ENCODE results near the gene DGCR2.
"Not testable (repeated sequence)": the region's sequence is repeated elsewhere in the genome, so short reads cannot be mapped to it uniquely, and the experiment has no call there.

Gene DGCR2

DNA sequence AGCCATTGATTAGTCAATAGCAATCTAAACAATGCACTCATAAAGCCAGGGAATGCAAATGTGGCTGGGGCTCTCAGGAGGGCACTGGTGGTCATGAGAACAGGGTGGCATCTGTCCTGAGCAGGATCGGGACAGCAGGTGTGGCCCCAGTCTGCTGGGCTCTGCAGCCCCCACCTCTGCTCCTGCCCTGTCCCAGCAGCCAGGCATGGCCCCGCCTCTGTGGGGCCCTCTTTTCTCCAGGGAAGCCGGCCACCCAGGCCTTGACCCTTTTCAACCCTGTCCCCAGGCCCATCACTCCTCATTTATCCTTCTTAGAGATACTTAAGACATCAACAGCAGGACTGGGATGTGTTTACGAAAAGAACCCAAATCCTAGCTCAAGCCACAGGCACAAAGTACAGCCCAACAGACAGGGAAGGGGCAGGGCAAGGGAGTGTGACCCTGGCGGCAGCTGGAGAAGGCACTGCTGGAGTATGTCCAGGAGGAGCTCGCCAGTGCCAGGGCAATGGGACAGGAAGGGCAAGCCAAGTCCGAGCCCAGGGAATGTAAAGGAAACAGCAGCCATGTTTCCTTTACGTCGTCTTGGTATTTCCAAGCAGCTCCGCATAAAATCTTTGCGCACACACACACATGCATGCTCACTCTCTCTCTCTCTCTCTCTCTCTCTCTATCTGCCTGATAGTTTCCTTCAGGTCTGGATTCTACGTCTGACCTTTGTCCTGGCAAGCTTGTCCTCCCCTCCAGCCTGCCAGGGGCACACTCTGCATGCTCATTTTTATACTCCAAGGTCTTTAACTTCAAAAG is 59.9 kb downstream of the DGCR2 start:
- DNase-seq (ENCODE audit: low read depth in 2 of 2, low spot score in 1 of 2) = no peak

GRCh38 chr22:19061471-19062138 is 60.6 kb downstream of the DGCR2 start:
- DNase-seq (ENCODE audit: low read depth in 2 of 2, low spot score in 1 of 2) = no peak

- no peak for DNase-seq (ENCODE audit: low read depth in 2 of 2, low spot score in 1 of 2)
These were observed 61.7 kb downstream of the DGCR2 start for GRCh38 chr22:19060356-19061009.

DNA sequence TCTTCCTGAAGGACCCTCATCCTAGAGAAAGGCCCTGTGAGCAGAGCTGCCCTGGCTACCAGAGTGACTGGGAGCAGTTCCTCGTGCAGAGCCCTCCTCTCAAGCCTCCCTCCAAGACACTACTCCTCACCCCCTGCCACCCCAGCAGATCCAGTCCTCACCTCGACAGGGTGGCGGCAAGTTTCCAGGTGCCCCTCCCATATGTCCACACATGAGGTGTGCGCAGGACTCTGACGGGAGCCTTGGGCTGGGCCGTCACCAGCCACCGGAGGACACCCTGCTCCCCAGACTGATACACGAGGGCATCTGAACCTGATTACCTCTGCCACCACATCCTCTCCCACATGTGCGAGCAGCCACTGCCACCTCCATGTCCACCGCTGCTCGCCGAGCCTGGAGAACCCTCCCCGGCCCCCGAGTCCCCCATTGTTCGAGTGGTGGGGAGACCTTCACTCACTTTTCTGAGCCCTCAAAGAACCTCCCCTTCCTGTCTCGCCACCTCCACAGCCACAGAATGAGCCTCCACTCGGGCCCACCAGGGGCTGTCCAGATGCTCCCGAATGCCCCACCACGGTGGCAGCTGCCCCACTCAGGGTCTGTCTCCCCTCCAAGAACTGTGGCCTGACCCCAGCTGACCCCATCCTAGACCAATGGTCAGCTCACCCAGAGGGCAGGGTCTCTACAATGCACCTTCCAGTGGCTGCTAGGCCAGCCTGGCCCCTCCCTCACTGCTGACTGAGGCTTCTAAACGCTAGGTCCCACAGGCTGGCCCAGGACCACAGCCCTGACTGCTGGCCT is 62.5 kb downstream of the DGCR2 start:
- no peak for DNase-seq (ENCODE audit: low read depth in 2 of 2, low spot score in 1 of 2)

GRCh38 chr22:19058713-19059451 is 63.3 kb downstream of the DGCR2 start:
- no peak for DNase-seq (ENCODE audit: low read depth in 2 of 2, low spot score in 1 of 2)

DNA sequence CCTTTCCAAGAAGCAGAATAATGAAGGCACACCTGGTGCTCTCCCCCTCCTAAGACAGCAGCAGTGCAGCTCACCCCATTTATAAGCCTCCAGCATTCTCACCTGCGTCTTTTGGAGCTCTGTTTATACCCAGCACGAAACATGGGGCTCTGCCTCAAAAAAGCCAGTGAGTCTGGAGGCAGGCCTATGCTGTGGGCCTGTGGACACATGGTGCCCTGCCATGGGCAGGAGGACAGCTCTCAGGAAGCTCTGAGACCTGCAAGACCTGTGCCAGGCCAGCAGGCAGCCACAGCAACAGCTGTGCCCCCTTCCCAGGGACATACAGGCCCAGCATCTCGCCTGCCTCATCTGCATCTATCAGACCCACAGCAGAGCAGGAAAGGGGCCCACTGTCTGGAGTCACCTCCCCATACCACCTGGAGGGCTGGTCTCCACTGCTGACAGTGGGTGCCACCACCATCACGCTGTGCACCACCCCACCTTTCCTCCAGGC is 64.2 kb downstream of the DGCR2 start:
- DNase-seq (ENCODE audit: low read depth in 2 of 2, low spot score in 1 of 2) = no peak

DNA sequence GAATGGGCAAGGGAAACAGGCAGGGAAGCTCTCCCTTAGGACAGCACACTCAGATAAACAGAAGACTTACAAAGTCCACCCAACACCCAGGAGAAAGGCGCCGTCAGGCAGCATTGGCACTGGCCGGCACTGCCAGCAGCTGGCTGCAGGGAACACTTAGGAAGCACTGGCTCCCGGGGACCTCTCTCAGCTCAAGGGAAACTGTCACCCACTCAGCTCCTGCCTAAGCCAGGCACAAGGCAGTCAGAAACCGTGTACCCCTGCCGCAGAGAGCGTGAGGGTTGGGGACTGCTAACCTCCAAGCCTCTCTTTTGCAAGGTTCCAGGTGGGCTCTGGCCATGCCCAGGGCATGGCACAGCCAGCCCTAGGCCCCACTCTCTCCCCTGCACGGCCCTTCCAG is 64.7 kb downstream of the DGCR2 start:
- no peak for DNase-seq (ENCODE audit: low read depth in 2 of 2, low spot score in 1 of 2)

- no peak for DNase-seq (ENCODE audit: low read depth in 2 of 2, low spot score in 1 of 2)
These were observed 65.2 kb downstream of the DGCR2 start for GRCh38 chr22:19056951-19057401.

DNA sequence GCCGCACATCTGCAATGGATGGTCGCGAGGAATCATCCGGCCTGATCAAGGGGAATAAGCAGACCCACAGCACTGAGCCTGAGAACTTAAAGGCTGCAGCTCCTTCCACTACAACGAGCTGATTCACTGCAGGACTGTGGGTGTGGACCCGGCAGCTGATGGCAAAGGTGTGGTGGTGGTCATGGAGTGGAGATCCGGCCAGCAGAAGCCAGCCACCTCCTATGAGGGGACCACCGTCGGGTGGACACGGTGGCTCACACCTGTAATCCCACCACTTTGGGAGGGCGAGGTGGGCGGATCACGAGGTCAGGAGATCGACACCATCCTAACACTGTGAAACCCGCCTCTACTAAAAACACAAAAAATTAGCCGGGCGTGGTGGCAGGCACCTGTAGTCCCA is 66.4 kb downstream of the DGCR2 start:
- no peak for DNase-seq (ENCODE audit: low read depth in 2 of 2, low spot score in 1 of 2)

DNA sequence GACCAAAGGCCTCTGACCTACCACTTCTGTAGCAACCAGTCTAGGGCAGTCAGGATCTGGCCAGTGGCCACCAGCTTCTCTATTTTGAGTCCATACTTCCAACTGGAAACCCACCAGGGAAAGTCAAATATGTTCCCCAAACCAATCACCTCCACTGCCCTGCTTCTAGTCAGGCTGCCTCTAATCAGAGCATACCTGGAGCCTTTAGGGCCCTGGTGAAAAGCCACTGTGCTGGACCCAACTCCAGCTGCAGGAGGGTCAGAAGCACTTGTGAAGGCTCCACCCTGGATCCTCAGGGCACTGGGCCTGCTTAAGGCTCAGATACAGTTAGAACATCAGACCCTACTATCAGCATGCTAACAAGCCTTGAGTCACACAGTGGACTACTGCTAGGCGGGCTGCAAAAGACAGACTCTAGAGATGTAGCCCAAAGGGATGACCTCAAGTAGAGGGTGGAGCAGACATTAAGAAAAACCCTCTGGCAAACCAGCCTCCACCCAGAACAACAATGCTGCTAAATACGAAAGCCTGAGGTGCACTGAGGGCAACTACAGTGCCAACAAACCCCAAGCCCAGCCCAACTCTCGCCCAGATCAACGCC is 69.2 kb downstream of the DGCR2 start:
- no peak for DNase-seq (ENCODE audit: low read depth in 2 of 2, low spot score in 1 of 2)

DNA sequence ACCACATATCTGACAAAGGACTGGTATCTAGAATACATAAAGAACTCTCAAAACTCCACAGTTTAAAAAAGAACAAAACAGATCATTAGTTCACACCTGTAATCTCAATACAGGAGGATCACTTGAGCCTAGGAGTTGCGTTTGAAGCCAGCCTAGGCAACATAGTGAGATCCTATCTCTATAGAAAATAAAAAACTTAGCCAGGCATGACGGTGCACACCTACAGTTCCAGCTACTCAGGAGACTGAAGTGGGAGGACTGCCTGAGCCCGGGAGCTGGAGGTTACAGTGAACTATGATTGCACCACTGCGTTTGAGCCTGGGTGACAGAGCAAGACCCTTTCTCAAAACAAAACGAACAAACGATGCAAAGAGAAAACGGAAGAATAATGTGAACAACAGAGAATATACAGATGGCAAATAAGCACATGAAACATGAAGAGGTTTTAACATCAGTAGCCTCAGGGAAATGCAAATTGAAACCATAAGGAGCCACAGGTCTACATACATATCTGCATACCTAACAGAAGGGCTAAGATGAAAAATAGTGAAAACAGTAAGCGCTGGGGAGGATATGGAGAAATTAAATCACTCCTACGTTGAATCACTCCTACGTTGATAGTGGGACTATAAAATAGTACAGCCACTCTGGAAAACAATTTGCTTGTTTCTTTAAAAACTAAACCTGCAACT is 70.7 kb downstream of the DGCR2 start:
- no peak for DNase-seq (ENCODE audit: low read depth in 2 of 2, low spot score in 1 of 2)

- DNase-seq (ENCODE audit: low read depth in 2 of 2, low spot score in 1 of 2) = not testable (repeated sequence)
These were observed 71.4 kb downstream of the DGCR2 start for GRCh38 chr22:19050847-19051246.

DNA sequence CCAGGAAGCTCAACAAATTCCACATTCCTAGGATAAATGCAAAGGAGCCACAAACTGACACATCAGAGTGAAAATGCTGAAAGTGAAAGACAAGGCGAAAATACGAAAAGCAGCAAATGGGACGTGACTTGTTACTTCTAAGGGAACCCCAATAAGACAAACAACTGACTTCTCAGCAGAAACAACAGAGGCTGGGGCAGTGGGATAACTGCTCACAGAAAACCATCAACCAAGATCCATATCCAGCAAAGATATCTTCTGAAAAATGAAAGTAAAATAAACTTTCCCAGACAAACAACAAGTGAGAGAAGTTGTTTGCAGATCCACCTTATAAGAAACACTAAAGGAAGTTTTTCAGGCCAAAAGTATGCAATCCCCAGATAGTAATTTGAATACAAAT is 72.1 kb downstream of the DGCR2 start:
- DNase-seq (ENCODE audit: low read depth in 2 of 2, low spot score in 1 of 2) = no peak

DNA sequence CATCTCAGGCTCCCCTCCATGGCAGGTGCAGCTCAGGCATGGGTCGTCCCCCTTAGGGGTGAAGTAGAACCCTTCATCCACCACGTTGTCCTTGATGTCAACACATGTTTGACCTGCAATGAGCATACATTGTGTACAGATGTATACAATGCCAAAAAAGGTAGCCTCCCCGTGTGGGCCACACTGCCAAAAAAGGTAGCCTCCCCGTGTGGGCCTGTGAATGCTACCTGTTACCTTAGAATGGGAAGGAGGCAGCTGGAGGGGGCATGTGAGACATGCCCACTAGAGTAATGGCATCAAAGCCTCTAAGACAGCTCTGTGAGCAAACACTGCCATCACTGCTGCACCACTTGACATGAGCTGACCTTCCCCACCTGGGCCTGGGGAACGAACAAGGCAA is 73.7 kb downstream of the DGCR2 start:
- DNase-seq (ENCODE audit: low read depth in 2 of 2, low spot score in 1 of 2) = no peak

DNA sequence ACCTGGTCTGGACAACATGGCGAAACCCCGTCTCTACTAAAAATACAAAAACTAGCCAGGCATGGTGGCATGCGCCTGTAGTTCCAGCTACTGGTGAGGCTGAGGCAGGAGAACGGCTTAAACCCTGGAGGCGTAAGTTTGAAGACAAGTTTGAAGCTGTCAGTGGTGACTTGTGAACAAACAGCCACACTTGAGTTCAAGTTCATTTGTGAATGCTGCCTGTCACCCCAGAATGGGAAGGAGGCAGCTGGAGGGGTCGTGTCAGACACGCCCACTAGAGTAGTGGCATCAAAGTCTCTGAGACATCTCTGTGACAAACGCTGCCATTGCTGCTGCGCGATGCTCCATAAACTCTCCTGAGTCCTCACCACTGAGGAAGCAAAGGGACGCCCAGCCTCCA is 74.2 kb downstream of the DGCR2 start:
- no peak for DNase-seq (ENCODE audit: low read depth in 2 of 2, low spot score in 1 of 2)

DNA sequence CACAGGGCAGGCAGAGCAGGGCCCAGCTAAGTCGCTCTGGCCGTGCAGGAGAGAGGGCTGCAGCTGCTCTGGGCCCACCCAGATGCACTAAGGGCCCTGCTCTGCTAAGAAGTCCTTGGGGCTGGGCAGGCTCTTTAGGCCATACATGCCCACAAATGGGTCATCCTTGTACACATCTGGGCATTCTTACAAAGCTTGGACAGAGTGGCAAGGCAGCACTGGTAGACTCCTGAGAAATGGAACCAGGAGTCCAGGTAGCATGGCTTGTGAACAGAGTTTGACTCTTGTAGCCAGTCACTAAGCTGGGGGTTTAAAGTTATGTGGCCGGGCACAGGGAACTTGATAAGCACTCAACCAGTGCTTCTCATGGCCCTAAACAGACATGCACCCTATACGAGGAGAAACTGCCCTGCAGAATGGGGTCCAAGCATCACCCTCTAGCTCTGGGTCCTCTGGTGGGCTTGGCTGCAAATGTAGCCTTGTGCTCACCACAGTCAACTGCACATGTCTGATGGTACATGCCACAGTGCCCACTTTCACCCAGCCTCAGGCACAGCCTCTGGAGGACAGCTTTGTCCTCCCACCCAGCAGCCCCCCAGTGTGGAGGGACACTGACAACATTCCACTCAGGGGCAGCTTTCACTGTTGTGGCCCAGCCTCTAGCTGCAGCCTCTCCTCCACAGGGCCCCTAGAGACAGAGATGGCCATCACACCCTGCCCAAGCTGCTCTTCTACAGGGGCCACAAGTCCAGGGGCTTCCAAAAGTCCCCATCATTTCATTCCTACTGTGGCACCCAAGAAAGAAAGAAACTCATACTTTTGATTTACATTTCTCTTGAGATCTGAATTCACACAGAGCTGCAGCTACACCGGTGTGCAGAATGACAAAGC is 75.2 kb downstream of the DGCR2 start:
- DNase-seq (ENCODE audit: low read depth in 2 of 2, low spot score in 1 of 2) = no peak

DNA sequence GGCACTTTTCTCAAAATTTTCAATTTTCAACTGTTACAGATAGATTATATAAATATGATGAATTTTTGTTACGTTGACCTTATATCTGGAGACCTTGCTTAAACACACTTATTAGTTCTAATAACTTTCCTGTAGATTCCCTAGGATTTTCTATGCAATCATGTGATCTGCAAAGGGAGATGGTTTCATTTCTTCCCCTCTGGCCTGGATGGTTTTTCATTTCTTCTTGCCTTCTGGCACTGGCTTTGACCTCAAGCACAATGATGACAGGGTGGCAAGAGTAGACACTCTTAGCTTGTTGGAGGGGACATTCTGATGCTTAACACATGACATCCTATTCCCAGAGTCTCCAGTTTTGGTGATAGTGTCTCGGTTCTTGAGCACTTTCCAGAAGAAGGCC is 75.9 kb downstream of the DGCR2 start:
- DNase-seq (ENCODE audit: low read depth in 2 of 2, low spot score in 1 of 2) = no peak

DNA sequence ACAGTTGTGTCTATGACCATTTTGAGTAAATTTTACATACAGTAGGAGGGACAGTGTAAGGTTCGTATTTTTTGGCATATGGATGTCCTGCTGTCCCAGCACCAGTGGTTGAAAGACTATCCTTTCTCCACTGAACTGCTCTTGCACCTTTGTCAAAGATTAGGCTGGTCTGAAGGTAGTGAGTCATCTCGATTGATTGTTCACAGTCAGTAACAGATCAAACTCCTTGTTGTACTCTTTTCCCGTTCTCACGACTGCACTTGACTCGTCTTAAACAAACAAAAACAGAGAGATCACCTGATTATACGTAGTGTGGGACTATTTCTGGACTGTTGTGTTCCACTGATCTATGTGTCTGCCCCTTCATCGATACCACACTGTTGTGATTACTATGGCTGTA is 77.1 kb downstream of the DGCR2 start:
- DNase-seq (ENCODE audit: low read depth in 2 of 2, low spot score in 1 of 2) = no peak

- DNase-seq (ENCODE audit: low read depth in 2 of 2, low spot score in 1 of 2) = no peak
These were observed 77.8 kb downstream of the DGCR2 start for GRCh38 chr22:19044381-19044780.

Measured in stimulated activated CD8-positive, alpha-beta memory T cell treated with anti-CD3 and anti-CD28 coated beads, Interleukin-4, amount 100 ng/mL, for 1 hour (primary cell).